Progenitor cell of endocrine pancreas (in vitro differentiated cells): ENCODE results near the gene APLP1. TPM values are rescaled to one million over a fixed set of nuclear protein-coding genes. Genes with fewer than 3 reads are reported as not detected.

Experiments
- DNase-seq: peaks from one replicate; pipeline ENCODE4 v3.0.0; 2021; ENCODE audit warnings: low spot score; ENCODE audit not compliant: unreplicated experiment
- H3K27ac Mint-ChIP-seq: 2 replicates; pipeline ENCODE4 v1.8.0; 2021; ENCODE audit warnings: mild to moderate bottlenecking, moderate library complexity, mixed read lengths
- H3K27me3 Mint-ChIP-seq: 2 replicates; pipeline ENCODE4 v1.8.0; 2021; ENCODE audit warnings: mixed read lengths
- H3K36me3 Mint-ChIP-seq: 2 replicates; pipeline ENCODE4 v1.8.0; 2022; ENCODE audit warnings: mixed read lengths; ENCODE audit not compliant: insufficient read depth
- H3K4me1 Mint-ChIP-seq: 2 replicates; pipeline ENCODE4 v1.8.0; 2021; ENCODE audit warnings: low read depth, mixed read lengths
- H3K4me3 Mint-ChIP-seq: 2 replicates; pipeline ENCODE4 v1.8.0; 2021; ENCODE audit warnings: low read depth, mild to moderate bottlenecking, moderate library complexity, mixed read lengths
- H3K9me3 Mint-ChIP-seq: 2 replicates; pipeline ENCODE4 v1.8.0; 2021; ENCODE audit warnings: low read depth, mixed read lengths
- CTCF ChIP-seq: fragments of 200-600 bp; sonication (generic); IDR thresholded peaks from one replicate; pipeline ENCODE4 v1.5.0; 2021; ENCODE audit warnings: antibody characterized with exemption, mild to moderate bottlenecking; ENCODE audit not compliant: unreplicated experiment
- total RNA-seq: library from RNA; stranded (reverse); gene quantifications from 2 replicates; pipeline ENCODE4 v1.2.1, GENCODE V29; 2021

APLP1 gene
- total RNA-seq, 1 donor from 2014 or later, result 135 TPM

- no peaks in the 10 kb centered on the region for H3K9me3 Mint-ChIP-seq
- peak overlapping the region; percentile 53 for H3K4me3 Mint-ChIP-seq
- H3K27me3 Mint-ChIP-seq, result peaks cover 13% of the 10 kb centered on the region
- H3K36me3 Mint-ChIP-seq, result no peaks in the 10 kb centered on the region
- H3K27ac Mint-ChIP-seq, result no peak overlapping the region
- DNase-seq, result no peak
- peaks cover 10% of the 10 kb centered on the region for H3K4me1 Mint-ChIP-seq
- TF ChIP-seq CTCF, result no peak
These were observed 29.5 kb downstream of the APLP1 start for GRCh38 chr19:35897706-35898451.

GRCh38 chr19:35898499-35898809, 30.1 kb downstream of the APLP1 start:
- peaks cover 13% of the 10 kb centered on the region for H3K4me1 Mint-ChIP-seq
- no peaks in the 10 kb centered on the region for H3K36me3 Mint-ChIP-seq
- no peaks in the 10 kb centered on the region for H3K9me3 Mint-ChIP-seq
- H3K27ac Mint-ChIP-seq, result no peak overlapping the region
- H3K27me3 Mint-ChIP-seq, result peaks cover 19% of the 10 kb centered on the region
- TF ChIP-seq CTCF, result no peak
- H3K4me3 Mint-ChIP-seq, result peak overlapping the region; percentile 88
- DNase-seq, result no peak

- Mint-ChIP-seq H3K4me1 (peaks cover 15% of the 10 kb centered on the region), H3K9me3 (no peaks in the 10 kb centered on the region), H3K4me3 (peak overlapping the region; percentile 88), H3K36me3 (no peaks in the 10 kb centered on the region), H3K27me3 (peaks cover 22% of the 10 kb centered on the region), H3K27ac (peak overlapping the region; percentile 84)
- DNase-seq, result peak; percentile 29
- no peak for TF ChIP-seq CTCF
These were observed 31.3 kb downstream of the APLP1 start for GRCh38 chr19:35899547-35900214.

- no peak for DNase-seq
- H3K9me3 Mint-ChIP-seq, result no peaks in the 10 kb centered on the region
- peaks cover 15% of the 10 kb centered on the region for H3K4me1 Mint-ChIP-seq
- H3K4me3 Mint-ChIP-seq, result peak overlapping the region; percentile 88
- no peak overlapping the region for H3K27ac Mint-ChIP-seq
- no peak for TF ChIP-seq CTCF
- peaks cover 25% of the 10 kb centered on the region for H3K27me3 Mint-ChIP-seq
- no peaks in the 10 kb centered on the region for H3K36me3 Mint-ChIP-seq
These were observed 32.8 kb downstream of the APLP1 start for GRCh38 chr19:35901055-35901644.

GRCh38 chr19:35901854-35902661, 33.7 kb downstream of the APLP1 start, which contains the start of gene HCST:
Gene HCST, plus strand, starts transcription at chr19:35902529. Its CDS starts 65 bp downstream, at chr19:35902594.
- H3K27me3 Mint-ChIP-seq, result peaks cover 25% of the 10 kb centered on the region
- no peak for TF ChIP-seq CTCF
- H3K4me3 Mint-ChIP-seq, result peak within 1 kb of the TSS; percentile 64
- peaks cover 15% of the 10 kb centered on the region for H3K4me1 Mint-ChIP-seq
- H3K9me3 Mint-ChIP-seq, result no peaks in the 10 kb centered on the region
- H3K27ac Mint-ChIP-seq, result no peak within 1 kb of the TSS
- H3K36me3 Mint-ChIP-seq, result no peaks in the 10 kb centered on the region
- no peak for DNase-seq
